Dedifferentiated amniotic fluid mesenchymal stem cell (primary cell): ENCODE measurements around the gene JKAMP.
"Not testable (repeated sequence)": the region's sequence is repeated elsewhere in the genome, so short reads cannot be mapped to it uniquely, and the experiment has no call there.

Experiments used
- DNase-seq: peaks from one replicate; pipeline ENCODE4 v3.0.0-alpha.2; 2016; ENCODE audit errors: extremely low spot score

The JKAMP gene, protein sequence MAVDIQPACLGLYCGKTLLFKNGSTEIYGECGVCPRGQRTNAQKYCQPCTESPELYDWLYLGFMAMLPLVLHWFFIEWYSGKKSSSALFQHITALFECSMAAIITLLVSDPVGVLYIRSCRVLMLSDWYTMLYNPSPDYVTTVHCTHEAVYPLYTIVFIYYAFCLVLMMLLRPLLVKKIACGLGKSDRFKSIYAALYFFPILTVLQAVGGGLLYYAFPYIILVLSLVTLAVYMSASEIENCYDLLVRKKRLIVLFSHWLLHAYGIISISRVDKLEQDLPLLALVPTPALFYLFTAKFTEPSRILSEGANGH

DNA sequence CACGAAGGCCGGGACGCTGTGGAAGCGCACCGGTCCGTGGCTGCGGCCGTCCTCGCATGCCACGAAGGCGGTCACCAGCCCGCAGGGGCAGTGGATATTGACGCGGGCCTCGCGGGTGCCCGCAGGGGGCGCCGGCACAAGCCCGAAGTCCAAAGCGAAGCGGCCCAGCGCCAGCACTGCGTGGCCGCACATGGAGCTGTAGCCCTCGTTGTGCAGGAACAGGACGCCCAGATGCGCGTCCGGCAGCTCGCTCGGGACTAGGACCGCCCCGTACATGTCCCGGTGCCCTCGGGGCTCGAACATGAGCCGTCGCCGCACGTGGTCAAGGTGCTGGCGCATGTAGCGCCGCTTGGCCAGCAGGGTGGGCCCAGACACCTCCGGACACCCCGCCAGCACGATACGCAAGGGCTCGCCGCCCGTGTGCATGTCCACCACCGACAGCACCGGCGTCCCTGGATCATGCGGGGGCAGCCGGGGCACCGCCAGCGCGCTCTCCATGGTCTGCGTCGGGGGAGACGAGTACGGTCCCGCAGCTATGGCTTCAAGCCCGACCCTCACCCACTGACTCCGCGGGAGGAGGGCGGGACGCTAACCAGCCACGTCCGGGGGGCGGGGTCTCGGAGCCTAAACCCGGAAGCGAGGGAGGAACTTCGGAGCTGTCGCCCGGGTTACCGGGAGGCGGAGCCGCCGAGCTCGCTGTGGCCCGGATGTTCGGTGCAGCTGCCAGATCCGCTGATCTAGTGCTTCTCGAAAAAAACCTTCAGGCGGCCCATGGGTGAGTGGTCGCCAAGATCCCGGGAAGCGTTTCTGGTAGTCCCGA is at the start of gene JKAMP, which contains the start of gene L3HYPDH:
Gene JKAMP (plus strand): TSS at position 699 of the 820 bp plus-strand sequence. CDS start 73 bp downstream, at position 772.
Gene L3HYPDH (minus strand): TSS at position 590 of the 820 bp plus-strand sequence. CDS start 92 bp downstream, at position 498.
- DNase-seq: peak; percentile 97

DNA sequence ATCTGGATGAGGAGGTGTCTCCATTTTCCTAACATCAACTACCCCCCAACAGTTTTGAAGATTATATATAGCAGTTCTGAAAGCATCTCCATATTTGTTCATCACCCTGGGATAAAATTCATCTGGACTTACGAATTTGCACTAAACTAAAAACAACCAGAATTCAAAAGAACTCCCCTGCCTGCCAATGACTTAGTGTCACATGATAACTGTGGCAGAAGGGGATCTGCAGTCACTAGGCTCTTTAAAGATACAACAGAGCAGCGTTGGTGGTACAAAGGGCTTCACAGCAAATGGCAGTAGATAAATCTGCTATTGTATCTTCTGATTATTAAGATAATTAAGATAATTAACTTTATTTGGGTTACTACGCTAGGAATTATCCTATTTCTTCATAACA is 49.2 kb upstream of the JKAMP start:
- DNase-seq: no peak

DNA sequence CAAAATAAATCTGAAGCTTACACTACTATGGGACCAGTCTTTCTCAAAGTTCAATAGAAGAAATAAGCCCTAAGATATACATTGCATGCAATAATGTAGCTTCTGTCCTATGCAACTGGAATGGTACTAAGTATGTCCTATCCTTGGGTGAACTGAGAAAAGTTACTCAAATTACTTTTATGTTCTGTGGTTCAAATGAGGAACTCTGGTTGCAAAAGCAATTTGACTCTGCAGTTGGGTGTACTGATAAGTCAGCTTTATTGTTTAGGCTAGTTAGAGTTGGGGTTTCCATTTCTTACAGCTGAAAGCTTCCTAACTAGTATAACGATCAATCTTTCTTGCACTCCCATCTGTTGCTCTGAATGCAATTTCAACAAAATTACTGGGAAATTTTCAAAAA is 48.3 kb upstream of the JKAMP start:
- DNase-seq: no peak

DNA sequence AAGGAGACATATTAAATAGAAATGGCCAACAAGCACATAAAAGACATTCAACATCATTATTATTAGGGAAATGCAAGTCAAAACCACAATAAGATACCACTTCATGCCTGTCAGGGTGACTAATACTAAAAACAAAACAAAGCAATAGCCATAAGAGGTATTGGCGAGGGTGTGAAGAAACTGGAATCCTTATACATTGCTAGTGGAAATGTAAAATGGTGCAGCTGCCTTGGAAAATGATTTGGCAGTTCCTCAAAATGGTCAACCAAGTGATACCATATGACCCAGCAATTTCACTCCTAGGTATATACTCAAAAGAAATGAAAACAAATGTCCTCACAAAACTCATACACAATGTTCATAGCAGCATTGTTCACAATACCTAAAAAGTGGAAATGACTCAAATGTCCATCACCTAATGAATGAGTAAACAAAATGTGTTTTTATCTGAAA is 46.1 kb upstream of the JKAMP start:
- no peak for DNase-seq

DNA sequence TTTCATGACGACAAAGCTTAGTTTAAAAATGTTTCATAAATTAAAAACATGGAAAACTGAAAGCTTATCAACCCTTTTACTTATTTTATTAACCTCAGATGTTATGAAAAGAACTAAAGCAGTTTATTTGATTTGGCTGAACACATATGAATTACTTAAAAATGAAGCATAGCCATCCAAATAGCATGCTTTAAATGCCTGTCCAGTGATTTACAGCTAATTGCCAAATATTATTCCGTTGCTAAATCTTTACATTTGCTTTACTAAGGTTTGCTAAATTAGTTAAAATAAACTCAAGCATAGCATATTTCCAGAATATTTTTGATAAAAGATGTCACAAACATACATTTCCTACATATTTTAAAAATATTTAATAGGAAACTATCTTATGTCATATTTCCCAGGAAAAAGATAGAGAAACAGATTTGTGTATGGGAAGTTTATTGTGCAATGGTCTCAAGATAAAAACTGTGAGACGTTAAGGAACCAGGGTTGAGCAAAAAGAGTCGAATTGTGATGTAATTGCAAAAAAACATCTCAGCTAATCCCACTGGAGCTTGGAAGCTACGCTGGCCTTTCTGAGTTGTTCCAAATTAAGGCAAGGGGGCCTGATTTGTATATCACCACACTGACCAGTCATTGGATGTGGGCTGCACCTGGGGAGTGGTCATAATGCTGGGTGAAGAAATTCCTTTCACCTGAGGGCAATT is 44.9 kb upstream of the JKAMP start:
- peak; percentile 38 for DNase-seq

DNA sequence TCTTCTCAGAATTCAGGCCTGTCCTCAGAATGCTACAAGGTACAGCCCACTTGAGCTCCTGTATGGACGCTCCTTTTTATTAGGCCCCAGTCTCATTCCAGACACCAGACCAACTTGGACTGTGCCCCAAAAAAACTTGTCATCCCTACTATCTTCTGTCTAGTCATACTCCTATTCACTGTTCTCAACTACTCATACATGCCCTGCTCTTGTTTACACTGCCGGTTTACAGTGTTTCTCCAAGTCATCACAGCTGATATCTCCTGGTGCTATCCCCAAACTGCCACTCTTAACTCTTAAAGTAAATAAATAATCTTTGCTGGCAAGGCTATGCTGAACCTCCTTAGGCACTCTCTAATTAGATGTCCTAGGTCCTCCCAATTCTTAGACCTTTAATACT is 35.6 kb upstream of the JKAMP start:
- DNase-seq: not testable (repeated sequence)

DNA sequence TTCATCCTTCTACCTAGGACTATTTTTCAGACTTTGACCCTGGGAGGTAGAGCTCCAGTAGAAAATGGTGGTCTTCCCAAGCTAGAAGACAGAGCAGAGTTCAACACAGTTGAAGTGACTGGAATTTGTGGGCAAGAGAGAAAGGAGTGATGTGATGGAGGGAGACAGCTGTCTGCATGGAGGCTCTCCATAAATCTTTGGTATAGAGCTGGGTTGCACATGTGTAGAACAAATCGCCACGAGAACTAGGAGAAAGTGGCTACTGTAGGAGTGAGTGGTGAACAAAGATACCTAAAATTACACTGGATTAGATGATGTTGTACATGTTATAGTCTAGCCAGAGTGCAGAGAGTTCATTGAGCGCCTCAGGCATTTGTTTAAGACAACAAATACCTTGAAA is 33.6 kb upstream of the JKAMP start:
- DNase-seq: no peak

DNA sequence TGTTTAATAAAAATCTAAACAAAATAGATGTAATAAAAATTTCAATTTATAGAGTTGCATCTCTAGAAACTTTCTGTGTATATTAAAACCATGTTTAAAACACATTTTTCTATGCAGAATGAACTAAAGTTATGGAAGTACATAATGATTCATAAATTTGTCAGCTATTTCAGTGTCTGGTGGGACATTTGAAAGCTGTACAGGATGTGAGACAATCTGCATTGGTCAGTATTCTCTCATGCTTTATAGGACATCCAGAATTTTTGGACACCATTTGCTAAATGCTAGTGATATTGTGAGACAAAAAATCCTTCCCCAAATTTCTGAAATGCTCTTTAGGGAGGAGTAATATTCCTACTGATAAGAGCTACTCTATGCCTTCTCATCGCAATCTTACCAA is 32.5 kb upstream of the JKAMP start:
- DNase-seq: no peak

DNA sequence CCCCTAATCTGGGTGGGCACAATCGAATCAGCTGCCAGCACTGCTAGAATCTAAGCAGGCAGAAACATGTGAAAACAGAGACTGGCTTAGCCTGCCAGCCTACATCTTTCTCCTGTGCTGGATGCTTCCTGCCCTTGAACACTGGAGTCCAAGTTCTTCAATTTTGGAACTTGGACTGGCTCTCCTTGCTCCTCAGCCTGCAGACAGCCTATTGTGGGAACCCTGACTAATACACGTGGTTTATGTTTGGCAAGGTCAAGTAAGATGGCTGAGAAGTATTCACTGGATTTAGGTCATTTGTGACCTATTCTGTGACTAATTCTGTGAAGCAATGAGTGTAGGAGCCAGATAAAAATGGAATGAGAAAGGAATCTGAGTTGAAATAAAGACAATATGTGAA is 30.2 kb upstream of the JKAMP start:
- peak; percentile 93 for DNase-seq

DNA sequence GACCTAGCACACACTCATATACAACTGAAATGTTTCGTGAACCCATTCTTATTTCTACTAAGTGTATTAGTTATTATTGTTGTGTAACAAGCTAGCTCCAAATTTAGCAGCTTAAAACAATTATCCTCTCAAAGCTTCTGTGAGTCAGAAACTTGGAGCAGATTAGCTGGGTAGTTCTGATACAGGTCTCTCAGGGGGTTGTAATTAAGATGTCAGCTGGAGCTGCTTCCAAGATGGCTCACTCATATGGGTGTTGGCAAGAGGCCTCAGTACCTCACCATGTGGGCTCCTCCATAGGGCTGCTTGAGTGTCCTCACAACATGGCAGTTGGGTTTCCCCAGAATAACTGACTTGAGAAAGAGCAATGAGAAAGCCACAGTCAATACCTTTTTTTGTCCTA is 28.9 kb upstream of the JKAMP start:
- DNase-seq: no peak

DNA sequence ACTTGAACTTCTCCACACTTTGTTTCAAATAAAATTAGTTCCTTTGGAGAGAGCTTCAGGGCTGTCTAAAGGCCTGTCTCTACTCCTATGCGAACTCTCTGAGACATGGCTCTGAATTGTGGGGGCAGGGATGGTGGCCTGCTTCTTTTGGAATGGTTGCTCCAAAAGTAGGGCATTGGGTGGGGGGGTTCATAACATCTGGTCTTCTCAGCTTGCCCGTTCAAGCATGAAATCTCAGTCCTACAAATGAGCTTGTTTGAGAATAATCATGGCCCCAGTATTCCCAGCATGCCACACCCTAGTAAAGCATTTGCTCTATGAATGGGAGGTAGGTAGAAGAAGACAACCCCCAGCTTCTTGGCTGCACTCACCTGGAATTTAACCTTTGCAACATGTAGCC is 25.8 kb upstream of the JKAMP start:
- no peak for DNase-seq

DNA sequence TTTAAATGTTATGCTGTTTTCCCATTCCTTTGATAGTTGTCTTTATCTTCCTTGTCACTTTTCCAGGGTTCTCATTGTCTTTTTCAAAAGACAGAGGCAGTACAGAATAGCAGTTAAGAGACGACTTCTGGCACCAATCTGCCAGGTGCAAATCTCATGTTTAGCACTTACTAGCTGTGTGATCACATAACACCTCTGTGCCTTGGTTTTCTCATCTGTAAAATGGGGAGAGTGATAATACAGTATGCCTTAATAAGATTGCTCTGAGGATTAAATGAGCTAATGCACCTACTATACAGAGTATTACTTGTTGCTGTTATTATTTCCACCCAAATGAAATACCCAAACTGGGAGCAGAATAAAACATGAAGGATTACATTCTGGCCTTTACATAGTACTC is 23.9 kb upstream of the JKAMP start:
- DNase-seq: no peak

DNA sequence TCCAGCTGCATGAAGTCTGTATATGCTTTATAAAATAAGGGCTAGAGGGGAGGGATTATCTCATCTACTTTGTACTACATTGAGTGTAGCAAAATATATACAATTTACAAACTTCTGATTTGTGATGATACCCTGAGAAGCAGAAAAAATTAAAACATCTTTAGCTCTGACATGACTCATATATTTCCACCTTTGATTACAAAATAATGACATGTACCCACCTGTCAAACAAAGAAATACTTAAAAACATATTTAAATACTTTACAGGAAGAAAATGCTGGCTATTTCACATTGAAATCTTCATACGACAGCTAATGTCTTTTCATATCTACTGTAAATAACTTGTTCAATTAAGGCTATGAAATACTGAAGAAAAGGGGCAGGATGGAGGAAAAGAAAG is 22.4 kb upstream of the JKAMP start:
- no peak for DNase-seq

DNA sequence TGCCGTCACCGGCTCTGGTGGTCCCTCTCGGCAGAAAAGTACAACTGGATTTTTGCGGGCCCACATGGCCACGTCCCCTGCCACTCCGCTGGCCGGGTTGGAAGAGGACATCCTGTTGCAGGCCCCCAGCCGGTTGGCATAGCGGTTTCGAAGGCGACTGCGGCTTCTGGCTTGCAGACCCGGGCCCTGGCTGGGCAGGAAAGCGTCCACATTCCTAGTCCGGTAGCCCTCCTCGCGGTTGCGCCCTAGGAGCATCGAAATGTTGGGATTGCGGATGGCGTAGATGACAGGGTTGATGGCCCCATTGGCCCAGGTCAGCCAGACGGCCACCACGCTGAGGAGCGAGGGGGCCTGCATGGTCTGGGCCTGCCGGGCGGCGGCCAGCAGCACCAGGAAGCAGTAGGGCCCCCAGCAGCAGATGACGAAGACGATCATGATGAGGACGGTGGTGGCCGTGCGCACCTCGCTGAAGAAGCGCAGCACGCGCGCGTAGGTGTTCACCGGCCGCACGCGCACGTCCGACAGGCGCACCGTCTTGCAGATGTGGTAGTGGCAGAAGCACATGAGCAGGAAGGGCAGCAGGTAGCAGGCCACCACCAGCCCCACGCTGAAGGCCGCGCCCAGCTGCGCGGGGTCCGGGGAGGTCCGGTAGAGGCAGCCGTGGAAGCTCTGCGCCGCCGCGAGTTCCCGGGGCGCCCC is 20.4 kb upstream of the JKAMP start:
- no peak for DNase-seq

DNA sequence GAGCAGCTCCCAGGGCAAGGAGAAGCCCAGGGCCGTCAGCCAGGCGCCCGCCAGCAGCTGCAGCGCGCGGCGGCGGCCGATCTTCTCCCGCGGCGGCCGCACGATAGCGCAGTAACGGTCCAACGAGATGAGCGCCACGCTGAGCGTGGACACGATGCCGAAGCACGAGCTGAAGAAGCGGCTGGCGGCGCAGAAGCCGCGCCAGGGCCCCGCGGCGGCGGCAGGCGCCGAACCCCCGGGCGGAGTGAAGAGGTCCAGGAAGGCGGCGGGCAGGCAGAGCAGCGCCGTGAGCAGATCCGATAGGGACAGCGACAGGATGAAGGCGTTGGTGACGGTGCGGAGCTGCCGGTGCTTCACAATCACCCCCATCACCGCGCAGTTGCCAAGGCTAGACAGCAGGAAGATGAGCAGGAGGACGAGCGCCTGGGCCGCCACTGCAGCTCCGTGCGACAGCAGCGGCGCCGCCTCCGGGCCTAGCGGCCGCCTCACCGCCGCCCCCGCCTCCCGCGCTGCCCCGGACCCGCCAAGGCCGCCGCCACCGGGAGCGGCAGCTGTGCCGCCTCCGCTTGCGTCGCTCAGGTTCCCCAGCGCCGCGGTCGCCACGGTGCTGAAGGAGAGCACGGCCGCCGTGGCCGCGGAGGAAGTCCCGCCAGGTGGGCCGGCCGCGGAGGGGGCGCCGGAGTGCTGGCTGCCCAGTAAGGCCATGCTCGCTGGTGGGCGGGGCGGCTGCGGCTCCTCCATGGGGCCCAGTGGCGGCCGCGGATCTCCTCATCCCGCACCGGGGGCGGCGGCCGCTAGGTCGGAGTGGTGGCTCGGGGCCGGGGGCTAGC is 19.6 kb upstream of the JKAMP start:
- DNase-seq: no peak

DNA sequence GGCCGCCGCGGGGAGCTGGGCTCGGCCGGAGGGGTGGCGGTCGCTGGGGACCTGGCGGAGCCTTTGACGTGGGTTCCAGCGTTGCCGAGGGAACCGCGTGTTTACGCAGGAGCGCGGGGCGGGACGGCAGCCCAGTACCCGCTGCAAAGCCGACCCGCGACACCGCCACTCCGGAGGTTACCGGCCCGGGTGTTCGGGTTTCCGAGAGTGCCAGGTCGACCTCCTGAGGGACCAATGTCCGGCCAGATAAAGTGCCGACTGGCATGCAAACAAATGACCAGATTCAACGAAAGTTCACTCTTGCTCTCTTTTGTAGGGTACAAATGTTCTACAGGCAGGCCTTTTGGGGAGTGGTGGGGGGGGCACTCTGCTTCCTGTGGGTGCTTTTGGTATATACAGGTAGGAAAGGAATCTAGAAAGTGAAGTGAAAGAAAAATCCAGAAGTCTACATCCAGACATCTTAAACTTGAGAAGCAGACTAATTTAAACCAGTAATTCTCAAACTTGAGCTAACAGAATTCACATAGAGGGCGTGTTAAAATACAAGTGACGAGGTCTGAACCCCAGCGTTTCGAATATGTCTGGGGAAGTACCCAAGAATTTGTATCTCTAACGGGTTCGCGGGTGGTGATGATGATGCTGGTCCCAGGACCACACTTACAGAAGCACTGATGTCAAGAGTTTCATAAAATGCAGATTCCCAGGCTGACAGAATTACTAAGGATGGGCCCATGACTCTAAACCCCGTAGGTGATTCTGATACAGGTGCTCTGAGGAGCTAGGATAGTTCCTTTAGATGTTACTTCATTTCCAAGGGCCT is 18.8 kb upstream of the JKAMP start, which contains the start of gene GPR135:
Gene GPR135 (minus strand): TSS at position 65 of the 820 bp plus-strand sequence. CDS start 154 bp downstream, outside the sequence.
- no peak for DNase-seq

DNA sequence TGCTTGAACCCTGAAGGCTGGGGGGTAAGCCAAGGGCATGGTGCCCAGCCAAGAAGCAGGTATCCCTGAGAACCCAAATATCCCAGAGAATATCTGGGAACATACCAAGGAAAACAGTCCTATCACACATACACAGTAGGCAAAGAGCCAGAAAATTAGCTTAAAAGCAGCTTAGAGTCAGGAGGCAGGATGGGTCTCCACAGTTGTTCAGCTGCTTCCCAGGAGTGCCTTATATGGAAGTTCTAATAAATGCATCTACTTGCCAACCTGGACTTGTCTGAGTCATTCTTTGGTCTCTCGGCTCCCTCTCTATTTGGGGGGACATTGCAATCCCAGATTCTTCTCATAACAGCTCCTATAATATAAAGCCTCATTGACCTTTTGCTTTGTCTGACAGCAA is 10.1 kb upstream of the JKAMP start:
- DNase-seq: no peak

DNA sequence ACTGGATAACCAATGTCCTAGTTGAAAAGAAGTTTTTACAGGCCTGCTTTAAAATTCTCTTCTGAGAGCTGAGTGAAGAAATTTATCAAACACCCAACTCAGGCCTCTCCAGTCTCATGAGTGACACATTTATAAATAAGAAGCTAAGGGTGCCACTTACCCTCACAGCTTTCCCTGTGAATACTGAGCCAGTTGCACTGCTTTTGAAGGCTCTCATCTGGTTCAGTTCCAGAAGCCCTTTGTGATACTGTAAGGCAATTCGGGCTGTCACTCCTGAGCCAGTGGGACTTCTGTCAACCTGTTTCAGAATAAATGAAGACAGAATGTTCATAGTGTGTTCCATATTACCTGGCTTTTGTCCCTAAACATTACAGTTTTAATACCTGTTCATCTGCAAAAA is 8.6 kb upstream of the JKAMP start:
- no peak for DNase-seq

DNA sequence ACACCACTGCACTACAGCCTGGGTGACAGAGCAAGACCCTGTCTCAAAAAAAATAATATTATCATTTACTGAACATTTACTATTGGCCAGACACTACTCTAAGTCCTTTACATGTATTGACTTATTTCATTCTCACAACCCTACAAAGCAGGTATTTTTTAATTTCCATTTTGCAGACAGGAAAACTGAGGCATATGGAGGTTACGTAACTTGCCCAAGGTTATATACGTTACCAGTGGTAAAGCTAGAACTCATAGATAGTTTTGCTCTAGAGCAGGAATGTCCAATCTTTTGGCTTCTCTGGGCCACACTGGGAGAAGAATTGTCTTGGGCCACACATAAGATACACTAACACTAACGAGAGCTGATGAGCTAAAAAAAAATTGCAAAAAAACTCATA is 5.8 kb upstream of the JKAMP start:
- DNase-seq: no peak

DNA sequence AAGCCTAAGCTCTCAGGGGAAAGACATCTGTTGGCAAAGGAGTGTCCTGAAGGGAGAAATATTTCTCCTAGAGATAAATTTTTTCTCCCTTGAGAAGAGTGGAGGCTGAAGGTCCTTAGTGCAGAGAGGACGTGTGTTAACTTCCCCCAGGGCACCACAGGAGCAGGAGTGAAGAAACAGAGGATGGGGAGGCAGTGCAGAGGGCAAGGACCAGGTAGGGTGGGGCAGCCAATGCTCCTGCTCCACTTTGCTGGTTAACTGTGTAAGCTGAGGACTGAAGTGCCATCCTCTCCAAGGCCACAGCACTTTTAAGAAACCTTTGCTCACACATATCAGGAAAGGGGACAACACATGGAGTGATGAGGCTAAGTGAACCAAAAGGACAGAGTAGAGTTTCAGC is 4.2 kb upstream of the JKAMP start:
- DNase-seq: no peak
